Stimulated activated memory B cell treated with anti-CD40 and anti-IgM and Interleukin-4, amounts not matched to agents 10 μg/mL and 1 μg/mL and 100 μg/mL, for 72 hours (primary cell): Measurements from ENCODE around the gene PHPT1.
"Not testable (repeated sequence)": the region's sequence is repeated elsewhere in the genome, so short reads cannot be mapped to it uniquely, and the experiment has no call there.

Experiments
- ATAC-seq: fragments of 150-1000 bp; cut with Tn5 transposase; 2 replicates; pipeline ENCODE4 v1.10.0; 2021
- H3K27ac Mint-ChIP-seq: one replicate; pipeline ENCODE4 v1.8.0; 2022; ENCODE audit warnings: mild to moderate bottlenecking, mixed read lengths
- H3K27me3 Mint-ChIP-seq: one replicate; pipeline ENCODE4 v1.8.0; 2022; ENCODE audit warnings: mixed read lengths
- H3K36me3 Mint-ChIP-seq: one replicate; pipeline ENCODE4 v1.8.0; 2022; ENCODE audit warnings: mixed read lengths
- H3K4me1 Mint-ChIP-seq: one replicate; pipeline ENCODE4 v1.8.0; 2022; ENCODE audit warnings: mixed read lengths
- H3K4me3 Mint-ChIP-seq: one replicate; pipeline ENCODE4 v1.8.0; 2022; ENCODE audit warnings: mild to moderate bottlenecking, moderate library complexity, mixed read lengths
- H3K9me3 Mint-ChIP-seq: one replicate; pipeline ENCODE4 v1.8.0; 2022; ENCODE audit warnings: mixed read lengths

The PHPT1 gene

DNA sequence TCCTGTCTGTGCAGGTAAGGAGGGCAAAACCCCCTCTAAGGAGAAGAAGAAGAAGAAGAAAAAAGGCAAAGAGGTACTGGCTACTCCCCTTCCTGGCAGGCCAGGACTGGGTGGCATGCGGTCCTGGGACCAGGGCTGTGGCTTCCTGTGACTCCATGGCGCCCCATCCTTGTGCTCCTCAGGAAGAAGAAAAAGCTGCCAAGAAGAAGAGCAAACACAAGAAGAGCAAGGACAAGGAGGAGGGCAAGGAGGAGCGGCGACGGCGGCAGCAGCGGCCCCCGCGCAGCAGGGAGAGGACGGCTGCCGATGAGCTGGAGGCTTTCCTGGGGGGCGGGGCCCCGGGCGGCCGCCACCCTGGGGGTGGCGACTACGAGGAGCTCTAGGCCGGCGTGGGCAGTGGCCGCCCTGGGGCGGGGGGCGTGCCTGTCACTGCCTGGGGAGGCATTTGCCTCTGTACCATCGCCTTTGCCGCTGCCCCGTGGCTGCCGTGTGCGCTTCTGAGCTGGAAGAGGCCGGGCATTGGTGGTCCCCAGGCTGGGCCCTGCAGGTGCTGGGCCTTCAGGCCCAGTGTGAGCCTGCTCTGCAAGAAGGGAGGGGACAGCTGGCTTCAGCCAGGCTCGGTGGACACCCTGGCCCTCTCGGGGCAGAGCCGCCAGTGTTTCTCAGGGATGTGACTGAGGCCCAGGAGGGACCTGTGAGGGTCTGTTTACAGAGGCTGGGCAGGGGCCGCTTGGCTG is 8.9 kb upstream of the PHPT1 start:
- no peaks in the 10 kb centered on the region for H3K9me3 Mint-ChIP-seq
- no peak overlapping the region for H3K27ac Mint-ChIP-seq
- H3K36me3 Mint-ChIP-seq, result peaks cover 7% of the 10 kb centered on the region
- no peaks in the 10 kb centered on the region for H3K27me3 Mint-ChIP-seq
- H3K4me3 Mint-ChIP-seq, result no peak overlapping the region
- no peak for ATAC-seq
- peaks cover 16% of the 10 kb centered on the region for H3K4me1 Mint-ChIP-seq

DNA sequence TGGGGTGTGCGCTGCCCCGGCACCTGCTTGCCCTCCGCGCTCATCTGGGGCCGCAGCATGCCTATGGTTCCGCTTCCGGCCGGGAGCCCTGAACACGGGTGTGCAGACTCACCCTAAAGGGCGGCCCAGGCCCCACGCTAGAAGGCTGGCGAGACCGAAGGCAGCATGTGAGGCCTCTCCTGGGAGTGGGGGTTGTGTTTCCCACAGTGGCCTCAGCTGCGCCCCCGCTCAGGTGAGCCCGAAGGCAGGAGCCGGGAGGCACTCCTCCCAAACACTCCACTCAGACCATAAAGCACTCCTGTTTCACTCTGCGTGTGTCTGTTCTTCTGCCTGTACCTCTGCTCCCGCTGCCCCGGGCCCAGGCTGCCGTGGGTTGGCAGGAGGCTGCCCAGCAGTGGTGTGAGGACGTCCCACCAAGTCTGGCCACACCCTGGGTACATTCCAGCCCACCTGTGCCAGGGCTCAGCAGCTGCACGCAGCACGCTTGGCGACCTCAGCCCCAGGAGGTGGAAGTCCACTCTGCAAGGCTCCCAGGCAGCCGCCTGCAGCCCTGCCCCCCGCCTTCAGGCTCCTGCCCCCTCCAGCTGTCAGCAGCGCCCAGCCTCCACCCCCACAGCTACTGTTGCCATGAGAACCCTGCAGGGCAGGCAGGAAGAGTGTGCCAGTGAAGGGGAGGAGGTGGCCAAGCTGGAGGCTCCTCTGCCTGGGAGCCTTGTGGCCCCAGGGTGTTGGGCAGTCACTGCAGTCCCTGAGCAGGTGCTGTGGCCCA is 8.1 kb upstream of the PHPT1 start:
- H3K4me3 Mint-ChIP-seq, result no peak overlapping the region
- no peak overlapping the region for H3K27ac Mint-ChIP-seq
- H3K36me3 Mint-ChIP-seq, result peaks cover 7% of the 10 kb centered on the region
- H3K9me3 Mint-ChIP-seq, result no peaks in the 10 kb centered on the region
- ATAC-seq, result no peak
- H3K4me1 Mint-ChIP-seq, result peaks cover 16% of the 10 kb centered on the region
- H3K27me3 Mint-ChIP-seq, result no peaks in the 10 kb centered on the region

DNA sequence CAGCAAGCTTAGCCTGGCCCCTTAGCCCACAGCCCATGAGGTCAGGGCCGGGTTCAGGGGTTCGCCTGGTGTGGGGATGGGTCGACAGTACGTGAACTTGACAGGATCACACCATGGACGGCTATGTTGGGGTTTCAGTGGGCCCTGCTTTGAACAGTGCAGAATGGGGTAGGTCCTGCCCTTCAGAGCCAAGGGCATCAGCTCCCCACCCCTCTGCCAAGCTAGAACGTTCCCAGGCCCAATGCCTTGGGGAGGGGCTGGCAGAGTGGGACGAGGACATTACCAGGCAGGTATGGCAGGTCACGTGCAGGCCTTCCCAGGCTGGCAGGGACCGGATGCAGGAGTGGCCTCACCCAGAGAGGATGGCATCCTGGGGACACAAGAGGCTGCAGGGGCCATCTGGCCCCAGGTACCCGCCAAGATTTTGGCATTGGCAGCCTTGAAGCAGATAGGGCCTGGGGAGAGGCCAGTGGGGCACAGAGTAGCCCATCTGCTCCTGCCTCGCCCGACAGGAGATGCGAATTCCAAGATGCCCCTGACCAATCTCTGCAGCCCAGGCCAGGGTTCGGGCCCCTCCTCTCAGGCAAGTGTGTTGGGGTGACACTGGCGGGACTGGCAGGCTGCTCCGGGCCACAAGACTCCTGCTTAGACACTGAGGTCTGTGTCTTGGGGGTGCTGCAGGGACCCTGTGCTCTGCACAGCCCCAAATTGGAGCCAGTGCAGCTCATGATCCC is 7.4 kb upstream of the PHPT1 start:
- not testable (repeated sequence) for H3K36me3 Mint-ChIP-seq, H3K27me3 Mint-ChIP-seq, H3K9me3 Mint-ChIP-seq, ATAC-seq
- peaks cover 16% of the 10 kb centered on the region for H3K4me1 Mint-ChIP-seq
- H3K27ac Mint-ChIP-seq, result peak overlapping the region; percentile 73
- H3K4me3 Mint-ChIP-seq, result peak overlapping the region; percentile 91

- peaks cover 19% of the 10 kb centered on the region for H3K4me1 Mint-ChIP-seq
- H3K27ac Mint-ChIP-seq, result peak within 1 kb of the TSS; percentile 73
- H3K36me3 Mint-ChIP-seq, H3K27me3 Mint-ChIP-seq, H3K9me3 Mint-ChIP-seq: not testable (repeated sequence)
- peak; percentile 88 for ATAC-seq
- H3K4me3 Mint-ChIP-seq, result peak within 1 kb of the TSS; percentile 91
These were observed 6.7 kb upstream of the PHPT1 start, which contains the start of gene AJM1 for GRCh38 chr9:136842380-136842948. Gene AJM1, plus strand, starts transcription at chr9:136842478. Its CDS starts 1,937 bp downstream, at chr9:136844415.

GRCh38 chr9:136843159-136843800 is 5.9 kb upstream of the PHPT1 start:
- peaks cover 27% of the 10 kb centered on the region for H3K4me1 Mint-ChIP-seq

DNA sequence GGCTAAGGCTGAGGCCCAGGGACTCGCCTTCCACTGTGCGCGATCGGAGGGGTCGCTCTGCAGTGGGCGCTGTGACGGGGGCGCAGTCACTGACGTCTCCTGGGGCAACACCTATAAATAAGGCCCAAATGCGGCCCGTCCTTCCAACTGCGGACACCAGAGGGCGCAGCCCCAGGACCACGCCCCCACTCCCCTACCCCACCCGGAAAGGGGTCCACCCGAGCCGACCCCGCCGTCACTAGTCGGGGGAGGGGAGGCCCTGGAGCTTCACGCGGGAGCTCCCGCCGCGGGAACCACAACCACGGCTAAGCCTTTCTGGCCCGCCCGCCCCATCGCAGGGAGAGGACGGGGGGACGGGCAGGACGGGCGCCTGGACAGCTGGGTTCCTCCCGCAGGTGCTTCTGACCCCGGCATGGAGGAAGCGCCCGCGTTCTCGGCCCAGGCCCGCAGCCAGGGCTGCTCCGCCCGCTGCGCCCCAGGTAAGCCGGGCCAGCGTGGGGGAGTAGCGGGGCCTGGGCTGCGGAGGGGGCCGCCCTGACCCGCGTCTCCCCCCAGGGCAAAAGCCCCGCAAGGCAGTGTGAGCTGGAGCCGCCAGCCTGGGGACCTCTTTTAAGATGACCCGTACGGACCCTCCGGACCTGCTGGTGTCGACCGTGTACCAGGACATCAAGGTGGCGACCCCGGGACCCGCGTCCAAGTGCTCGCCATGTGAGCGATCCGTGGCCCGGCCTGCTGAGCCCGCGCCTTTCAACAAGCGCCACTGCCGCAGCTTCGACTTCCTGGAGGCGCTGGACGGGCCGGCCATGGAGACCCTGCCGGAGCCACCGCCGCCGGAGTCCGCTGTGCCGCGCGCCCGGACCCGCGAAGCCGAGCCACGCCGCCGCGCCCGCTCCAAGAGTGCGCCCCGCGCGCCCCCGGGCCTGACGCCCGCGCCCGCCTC is 5.1 kb upstream of the PHPT1 start:
- not testable (repeated sequence) for H3K9me3 Mint-ChIP-seq, H3K36me3 Mint-ChIP-seq, H3K27ac Mint-ChIP-seq, ATAC-seq
- peaks cover 29% of the 10 kb centered on the region for H3K4me1 Mint-ChIP-seq
- peaks cover 14% of the 10 kb centered on the region for H3K27me3 Mint-ChIP-seq
- peak overlapping the region; percentile 53 for H3K4me3 Mint-ChIP-seq

More at GRCh38 chr9:136843159-136843800, 5.9 kb upstream of the PHPT1 start:
- H3K9me3 Mint-ChIP-seq, H3K27ac Mint-ChIP-seq, ATAC-seq, H3K36me3 Mint-ChIP-seq: not testable (repeated sequence)
- Mint-ChIP-seq H3K27me3 (peaks cover 12% of the 10 kb centered on the region), H3K4me3 (peak overlapping the region; percentile 53)

- Mint-ChIP-seq H3K36me3 (peaks cover 4% of the 10 kb centered on the region), H3K4me1 (peaks cover 32% of the 10 kb centered on the region), H3K9me3 (no peaks in the 10 kb centered on the region), H3K27me3 (peaks cover 14% of the 10 kb centered on the region), H3K4me3 (no peak overlapping the region), H3K27ac (no peak overlapping the region)
- ATAC-seq, result no peak
These were observed 4.3 kb upstream of the PHPT1 start for GRCh38 chr9:136844761-136845464.

GRCh38 chr9:136845465-136846260 is 3.5 kb upstream of the PHPT1 start:
- Mint-ChIP-seq H3K27ac (no peak overlapping the region), H3K36me3 (no peaks in the 10 kb centered on the region), H3K4me3 (no peak overlapping the region), H3K4me1 (peaks cover 39% of the 10 kb centered on the region), H3K27me3 (peaks cover 14% of the 10 kb centered on the region), H3K9me3 (no peaks in the 10 kb centered on the region)
- no peak for ATAC-seq

DNA sequence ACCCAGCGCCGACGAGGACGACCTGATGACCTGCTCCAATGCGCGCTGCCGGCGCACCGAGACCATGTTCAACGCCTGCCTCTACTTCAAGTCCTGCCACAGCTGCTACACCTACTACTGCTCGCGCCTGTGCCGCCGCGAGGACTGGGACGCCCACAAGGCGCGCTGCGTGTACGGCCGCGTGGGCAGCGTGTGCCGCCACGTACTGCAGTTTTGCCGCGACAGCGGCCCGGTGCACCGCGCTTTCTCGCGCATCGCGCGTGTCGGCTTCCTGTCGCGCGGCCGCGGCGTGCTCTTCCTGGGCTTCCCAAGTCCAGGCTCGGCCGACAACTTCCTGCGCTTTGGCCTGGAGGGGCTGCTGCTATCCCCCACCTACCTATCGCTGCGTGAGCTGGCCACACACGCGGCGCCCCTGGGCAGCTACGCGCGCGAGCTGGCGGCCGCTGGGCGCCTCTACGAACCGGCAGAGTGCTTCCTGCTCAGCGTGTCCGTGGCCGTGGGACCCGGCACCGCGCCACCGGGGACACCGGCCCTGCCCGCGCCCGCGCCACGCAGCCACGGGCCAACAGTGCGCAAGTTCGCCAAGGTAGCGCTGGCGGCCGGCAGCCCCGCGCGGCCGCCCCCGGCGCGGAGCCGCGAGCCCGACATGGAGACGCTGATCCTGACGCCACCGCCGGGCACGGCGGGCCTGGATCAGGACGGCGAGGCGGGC is 2.7 kb upstream of the PHPT1 start:
- Mint-ChIP-seq H3K27ac (no peak overlapping the region), H3K27me3 (peaks cover 14% of the 10 kb centered on the region), H3K36me3 (peaks cover 5% of the 10 kb centered on the region), H3K4me1 (peaks cover 39% of the 10 kb centered on the region), H3K4me3 (peak overlapping the region; percentile 21), H3K9me3 (no peaks in the 10 kb centered on the region)
- no peak for ATAC-seq

- Mint-ChIP-seq H3K4me1 (peaks cover 34% of the 10 kb centered on the region), H3K4me3 (peak overlapping the region; percentile 97), H3K27ac (peak overlapping the region; percentile 87), H3K9me3 (no peaks in the 10 kb centered on the region), H3K27me3 (peaks cover 14% of the 10 kb centered on the region), H3K36me3 (peaks cover 6% of the 10 kb centered on the region)
- no peak for ATAC-seq
These were observed 2.0 kb upstream of the PHPT1 start for GRCh38 chr9:136847088-136847825.

DNA sequence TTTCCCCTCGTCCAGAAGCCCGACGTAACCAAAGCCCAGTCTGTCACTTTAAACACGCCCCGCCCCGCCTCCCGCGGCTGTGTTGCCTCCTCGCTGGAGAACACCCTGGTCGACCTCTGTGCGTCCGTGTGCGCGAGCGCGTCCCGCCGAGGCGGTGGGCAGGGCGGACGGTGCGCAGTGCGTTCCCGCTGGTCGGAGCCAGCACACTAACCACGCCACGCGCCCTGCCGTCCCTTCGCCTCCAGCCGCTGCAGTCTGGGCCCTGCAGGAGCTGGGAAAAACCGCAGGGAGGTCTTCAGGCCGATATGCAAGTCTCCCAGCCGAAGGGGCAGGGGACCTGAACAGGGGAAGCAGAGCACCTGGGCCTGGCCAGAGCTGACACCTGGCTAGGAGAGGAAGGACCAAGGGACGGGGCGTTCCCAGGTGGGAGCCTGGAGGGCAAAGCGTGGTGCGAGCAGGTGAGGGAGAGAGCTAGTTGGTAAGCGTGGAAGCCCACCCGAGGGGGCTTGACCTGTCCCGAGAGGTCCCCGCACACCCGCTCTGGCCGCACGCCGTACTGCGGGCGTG is 1.3 kb upstream of the PHPT1 start:
- Mint-ChIP-seq H3K27ac (peak overlapping the region; percentile 87), H3K9me3 (no peaks in the 10 kb centered on the region), H3K4me3 (peak overlapping the region; percentile 97), H3K4me1 (peaks cover 31% of the 10 kb centered on the region), H3K27me3 (peaks cover 14% of the 10 kb centered on the region), H3K36me3 (peaks cover 6% of the 10 kb centered on the region)
- ATAC-seq, result no peak
